GM20000 (cell line): ENCODE data around the gene USF3.

Source experiments
- DNase-seq: peaks from one replicate; pipeline ENCODE4 v3.0.0; 2012; ENCODE audit warnings: low spot score
- CTCF ChIP-seq: IDR thresholded peaks from 2 replicates; pipeline ENCODE4 v1.5.1; 2012; ENCODE audit warnings: mild to moderate bottlenecking, control low read depth; ENCODE audit errors: extremely low read depth, missing control alignments

The USF3 gene

GRCh38 chr3:113695786-113696645, at the start of gene USF3:
Gene USF3 (minus strand): TSS chr3:113696642. CDS start chr3:113674878, 21,764 bp downstream.
- peak; percentile 97 for DNase-seq
- no peak for TF ChIP-seq CTCF

- no peak for TF ChIP-seq CTCF
Observed at GRCh38 chr3:113745756-113746547, 49.5 kb upstream of the USF3 start, which contains the start of gene NAA50. Gene NAA50 (minus strand): TSS chr3:113746249. CDS start chr3:113745949, 300 bp downstream.

GRCh38 chr3:113744941-113745755, 48.7 kb upstream of the USF3 start:
- DNase-seq: peak; percentile 80
- TF ChIP-seq CTCF: peak; percentile 51

More at GRCh38 chr3:113745756-113746547, 49.5 kb upstream of the USF3 start, which contains the start of gene NAA50:
- DNase-seq: peak; percentile 92

GRCh38 chr3:113743006-113743630, 46.7 kb upstream of the USF3 start:
- no peak for TF ChIP-seq CTCF
- DNase-seq: no peak

GRCh38 chr3:113741620-113742019, 45.2 kb upstream of the USF3 start:
- DNase-seq: no peak
- no peak for TF ChIP-seq CTCF

- no peak for TF ChIP-seq CTCF
- DNase-seq: no peak
Observed at GRCh38 chr3:113741086-113741485, 44.6 kb upstream of the USF3 start.
